GM19043 (cell line): ENCODE data around the gene SLC35B2.

ENCODE experiments used
- ATAC-seq: cut with Tn5 transposase; IDR thresholded peaks from one replicate; pipeline ENCODE4 v1.9.1; 2021; ENCODE audit warnings: low read depth; ENCODE audit not compliant: unreplicated experiment

SLC35B2 gene

DNA sequence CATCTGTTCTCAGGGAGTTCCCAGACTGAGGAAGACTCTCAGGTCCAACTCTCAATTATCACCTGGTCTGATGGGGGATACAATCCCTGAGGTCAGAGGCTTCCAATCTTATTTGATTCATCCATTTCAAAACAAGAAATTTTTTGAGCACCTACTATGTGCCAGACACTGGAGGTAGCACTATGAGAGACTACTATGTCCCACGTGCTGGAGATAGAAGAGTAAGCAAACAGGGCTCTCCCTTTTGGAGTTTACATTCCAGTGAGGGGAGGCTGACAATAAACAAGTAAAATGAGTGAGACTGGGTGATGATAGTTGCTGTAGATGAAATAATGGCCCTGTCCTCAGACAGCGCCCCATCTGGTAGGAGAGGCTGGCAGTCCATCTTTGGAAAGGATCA lies 29.4 kb upstream of the SLC35B2 start:
- no peak for ATAC-seq

- ATAC-seq: no peak
Measured at GRCh38 chr6:44286285-44286565, 28.9 kb upstream of the SLC35B2 start.

DNA sequence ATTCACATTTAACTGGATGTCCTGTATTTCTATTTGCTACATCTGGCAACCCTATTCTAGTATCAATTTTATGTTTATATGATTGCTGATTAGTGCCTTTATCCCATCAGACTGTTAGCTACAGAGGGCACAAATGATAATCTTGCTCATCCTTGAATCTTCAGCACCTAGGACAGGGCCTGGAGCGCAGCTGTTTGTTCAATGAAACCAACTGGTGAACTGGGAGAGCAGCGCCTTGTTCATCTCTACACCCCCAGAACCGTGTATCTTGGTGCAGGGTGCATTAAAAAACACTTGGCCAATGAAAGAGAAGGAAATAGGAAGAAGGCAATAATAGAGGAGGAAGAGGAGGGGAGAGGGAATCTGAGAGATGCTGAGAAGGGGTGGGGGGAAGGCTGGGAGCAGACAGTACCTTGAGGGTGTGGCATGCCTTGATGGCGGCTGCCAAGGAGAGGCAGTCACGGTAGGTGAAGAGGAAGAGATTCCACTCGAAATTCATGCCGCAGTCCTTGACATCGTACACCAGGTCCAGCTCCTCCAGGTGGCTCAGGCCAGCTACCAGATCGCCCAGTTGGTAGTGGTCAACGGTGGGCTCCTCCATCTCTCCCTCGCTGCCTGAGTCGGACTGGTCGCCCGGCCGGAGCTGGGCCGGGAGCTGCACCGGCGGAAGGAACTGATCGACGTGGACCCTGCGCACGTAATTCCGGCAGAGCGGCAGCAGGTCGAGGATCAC lies 28.4 kb upstream of the SLC35B2 start:
- ATAC-seq: no peak

DNA sequence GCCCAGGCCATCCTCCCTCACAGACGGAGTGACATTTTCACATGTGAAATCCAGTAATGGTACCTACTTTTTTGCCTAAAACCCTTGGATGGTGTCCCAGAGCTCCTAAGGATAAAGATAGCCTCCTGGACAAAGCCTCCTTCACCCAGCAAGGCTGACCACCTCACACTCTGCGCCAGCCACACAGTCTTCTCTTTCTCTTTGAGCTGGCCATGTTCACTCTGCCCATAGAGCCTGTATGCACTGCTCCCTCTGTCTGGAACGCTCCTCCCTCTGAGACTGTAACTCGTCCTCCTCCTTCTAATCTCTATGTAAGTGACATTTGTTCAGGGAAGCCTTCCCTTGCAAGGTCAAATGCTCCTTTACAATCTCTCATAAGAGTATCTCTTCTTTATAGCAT lies 27.5 kb upstream of the SLC35B2 start:
- ATAC-seq: no peak

DNA sequence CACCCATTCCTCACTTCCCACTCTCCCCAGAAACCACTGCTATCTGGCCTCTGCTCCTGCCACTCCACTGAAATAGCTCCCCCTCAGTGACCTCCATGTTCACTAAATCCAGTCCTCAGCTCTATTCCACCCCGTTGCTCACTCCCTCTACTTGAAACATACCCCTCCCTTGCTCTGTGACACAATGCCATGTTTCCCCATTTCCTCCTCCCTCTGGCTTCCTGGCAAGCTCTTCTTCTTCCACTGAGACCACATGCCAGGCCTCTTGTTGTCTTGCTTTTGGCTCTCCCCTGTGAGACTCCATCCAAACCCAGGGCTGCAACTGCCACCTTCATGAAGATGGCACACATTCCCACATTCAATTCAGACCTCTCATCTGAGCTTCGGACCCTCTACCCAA lies 26.8 kb upstream of the SLC35B2 start:
- ATAC-seq: no peak

DNA sequence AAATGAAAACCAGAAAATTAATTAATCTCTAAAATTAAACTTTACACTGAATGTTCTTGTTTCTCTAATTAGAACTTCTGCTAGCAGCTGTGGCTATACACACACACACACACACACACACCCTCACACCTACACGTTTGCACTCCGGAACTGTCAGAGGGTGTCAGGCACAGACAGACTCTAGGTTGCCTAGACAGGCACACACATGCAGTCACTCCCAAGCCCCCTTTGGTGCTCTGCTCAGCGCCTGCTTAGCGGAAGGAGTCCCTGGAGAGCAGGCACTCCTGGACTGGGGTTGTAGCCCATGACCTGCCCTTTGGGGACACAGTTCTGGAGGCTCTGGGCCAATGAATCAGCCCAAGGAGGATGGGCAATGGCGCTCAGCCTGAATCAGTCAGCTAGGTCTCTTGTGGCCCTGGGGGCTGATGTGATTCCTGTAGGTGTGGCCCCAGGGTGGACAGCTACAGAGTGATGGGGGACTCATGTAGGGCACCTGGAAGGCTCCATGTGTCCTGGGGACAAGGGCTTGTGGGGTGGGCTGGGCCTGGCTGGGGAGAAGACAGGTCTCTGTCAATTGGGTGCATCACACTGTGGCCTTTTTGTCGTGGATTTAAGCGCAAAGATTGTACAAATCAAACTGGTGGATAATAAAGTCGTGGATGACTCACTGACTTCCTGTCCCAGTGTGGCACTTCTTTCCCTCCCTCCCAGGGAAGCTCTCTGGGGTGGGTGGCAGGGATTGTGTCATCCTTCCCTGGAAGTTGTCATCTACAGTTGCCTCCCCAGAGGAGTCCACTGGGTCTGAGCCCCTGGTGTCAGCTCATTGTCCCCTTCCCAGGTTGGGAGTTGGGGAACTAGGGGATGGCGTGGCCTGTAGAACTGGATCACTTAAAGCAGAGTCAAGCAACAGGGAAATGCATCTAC lies 21.7 kb upstream of the SLC35B2 start:
- no peak for ATAC-seq

DNA sequence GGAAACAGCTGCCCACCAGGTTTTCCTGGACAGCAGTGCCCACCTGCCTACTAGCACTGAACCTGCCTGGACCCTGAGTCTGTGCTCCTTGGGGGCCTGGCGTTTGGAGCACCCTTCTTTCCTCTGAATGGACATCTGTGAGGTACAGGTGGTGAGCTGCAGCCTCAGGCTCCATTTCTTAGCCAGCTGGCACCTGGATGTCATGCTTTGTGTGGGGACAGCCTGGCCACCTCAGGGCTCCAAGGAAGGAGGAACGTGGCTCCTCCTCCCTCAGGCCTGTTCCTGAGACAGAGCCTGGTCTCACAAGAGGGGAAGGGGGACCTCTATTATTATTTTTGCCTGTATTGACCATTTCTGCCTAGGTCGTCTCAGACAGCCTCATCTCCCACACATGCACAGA lies 21.0 kb upstream of the SLC35B2 start:
- ATAC-seq: no peak

DNA sequence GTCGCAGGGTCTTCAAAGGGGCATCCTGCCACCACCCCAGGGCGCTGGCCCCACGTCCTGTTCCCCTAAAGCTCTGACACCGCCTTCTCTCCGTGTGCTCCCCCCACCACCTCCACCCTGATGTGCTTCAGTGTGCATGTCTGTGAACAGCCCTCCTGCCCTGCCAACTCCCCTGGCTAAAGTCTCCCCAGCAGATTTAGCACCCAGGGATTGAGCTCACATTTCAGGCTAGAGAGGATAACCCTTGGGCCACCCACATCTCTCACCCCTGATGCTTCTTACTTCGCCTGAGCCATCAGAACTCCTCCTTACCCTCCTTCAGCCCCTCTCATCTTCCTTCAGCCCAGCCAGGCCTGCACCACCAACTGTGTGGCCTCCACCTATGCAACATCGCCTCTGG lies 20.4 kb upstream of the SLC35B2 start:
- ATAC-seq: no peak

DNA sequence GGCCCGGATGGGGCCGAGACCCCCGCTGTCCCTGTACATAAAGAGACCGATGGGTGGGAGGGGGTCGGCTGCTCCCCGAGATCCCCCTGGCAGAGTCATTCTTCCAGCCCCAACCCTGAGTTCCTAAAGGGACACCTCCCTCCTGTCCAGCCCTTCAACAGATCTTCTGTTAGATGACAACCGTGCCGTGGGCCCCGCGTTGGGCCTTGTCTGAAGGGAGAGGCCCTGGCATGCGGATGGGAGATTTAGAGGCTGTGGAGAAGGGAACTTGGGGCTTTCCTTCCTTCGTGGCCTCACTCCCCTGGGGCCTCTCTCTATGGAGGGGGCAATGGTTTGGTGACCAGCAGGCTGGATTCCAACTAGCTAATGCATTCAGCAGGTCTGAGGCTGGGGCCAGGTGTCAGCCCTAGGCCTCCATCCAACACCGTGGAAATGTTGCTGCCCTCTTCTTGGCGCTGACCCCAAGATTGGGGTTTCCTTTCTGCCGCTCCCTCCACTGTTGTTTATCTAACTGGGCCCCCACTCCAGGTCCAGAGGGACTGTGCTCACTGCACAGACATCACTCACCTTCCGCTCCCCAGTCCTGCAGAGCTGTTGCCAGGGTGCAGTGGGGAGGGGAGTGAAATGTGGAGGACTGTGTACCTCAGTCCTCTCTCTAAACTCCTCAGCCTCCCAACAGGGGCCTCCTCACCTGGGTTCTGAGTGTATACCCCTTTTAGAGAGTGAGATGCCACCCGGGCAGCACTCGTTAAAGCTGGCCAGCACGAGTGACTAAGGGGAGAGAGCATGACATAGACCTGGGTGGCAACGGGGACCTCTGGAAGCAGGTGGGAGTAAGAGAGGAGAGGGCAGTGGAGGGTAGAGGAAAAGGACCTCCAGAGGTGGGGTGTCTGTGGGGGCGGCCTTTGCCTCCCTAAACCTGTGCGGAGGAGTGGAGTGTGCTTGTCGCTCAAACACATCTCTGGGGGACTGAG lies 19.6 kb upstream of the SLC35B2 start:
- no peak for ATAC-seq

DNA sequence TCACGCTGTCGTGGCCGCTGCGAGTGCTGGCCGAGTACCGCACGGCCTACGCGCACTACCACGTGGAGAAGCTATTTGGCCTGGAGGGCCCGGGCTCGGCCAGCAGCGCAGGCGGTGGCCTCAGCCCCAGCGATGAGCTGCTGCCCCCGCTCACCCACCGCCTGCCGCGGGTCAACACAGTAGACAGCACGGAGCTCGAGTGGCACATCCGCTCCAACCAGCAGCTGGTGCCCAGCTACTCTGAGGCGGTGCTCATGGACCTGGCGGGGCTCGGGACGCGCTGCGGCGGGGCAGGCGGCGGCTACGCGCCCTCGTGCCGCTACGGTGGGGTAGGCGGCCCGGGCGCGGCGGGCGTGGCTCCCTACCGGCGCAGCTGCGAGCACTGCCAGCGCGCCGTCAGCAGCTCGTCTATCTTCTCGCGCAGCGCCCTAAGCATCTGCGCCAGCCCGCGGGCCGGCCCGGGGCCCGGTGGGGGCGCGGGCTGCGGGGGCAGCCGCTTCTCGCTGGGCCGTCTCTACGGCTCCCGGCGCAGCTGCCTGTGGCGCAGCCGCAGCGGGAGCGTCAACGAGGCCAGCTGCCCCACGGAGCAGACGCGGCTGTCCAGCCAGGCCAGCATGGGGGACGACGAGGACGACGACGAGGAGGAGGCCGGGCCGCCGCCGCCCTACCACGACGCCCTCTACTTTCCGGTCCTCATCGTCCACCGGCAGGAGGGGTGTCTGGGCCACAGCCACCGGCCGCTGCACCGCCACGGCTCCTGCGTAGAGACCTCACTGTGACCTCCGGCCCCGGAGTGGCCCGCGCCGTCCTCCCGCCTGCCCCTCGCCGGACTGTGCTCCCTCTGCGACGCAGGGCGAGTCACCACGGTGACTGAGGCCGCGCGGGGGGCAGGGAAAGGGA lies 18.7 kb upstream of the SLC35B2 start:
- no peak for ATAC-seq

GRCh38 chr6:44275271-44275748 lies 18.0 kb upstream of the SLC35B2 start:
- no peak for ATAC-seq

DNA sequence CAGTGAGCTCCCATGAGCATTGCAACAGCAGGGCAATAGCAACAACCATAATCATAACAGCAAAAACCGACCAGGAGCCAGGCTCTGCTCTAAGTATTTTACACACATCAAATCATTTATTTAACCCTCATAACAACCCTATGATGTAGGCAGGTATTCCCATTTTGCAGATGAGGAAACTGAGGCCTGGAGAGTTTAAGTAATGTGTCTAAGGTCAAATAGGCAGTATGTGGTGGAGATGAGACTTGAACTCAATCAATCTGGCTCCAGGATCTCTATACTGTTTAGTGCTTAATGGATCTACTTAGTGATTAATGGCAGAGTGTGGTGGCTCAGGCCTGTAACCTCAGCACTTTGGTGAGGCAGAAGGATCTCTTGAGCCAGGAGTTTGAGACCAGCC lies 16.3 kb upstream of the SLC35B2 start:
- no peak for ATAC-seq

GRCh38 chr6:44272999-44273566 lies 15.8 kb upstream of the SLC35B2 start:
- no peak for ATAC-seq

DNA sequence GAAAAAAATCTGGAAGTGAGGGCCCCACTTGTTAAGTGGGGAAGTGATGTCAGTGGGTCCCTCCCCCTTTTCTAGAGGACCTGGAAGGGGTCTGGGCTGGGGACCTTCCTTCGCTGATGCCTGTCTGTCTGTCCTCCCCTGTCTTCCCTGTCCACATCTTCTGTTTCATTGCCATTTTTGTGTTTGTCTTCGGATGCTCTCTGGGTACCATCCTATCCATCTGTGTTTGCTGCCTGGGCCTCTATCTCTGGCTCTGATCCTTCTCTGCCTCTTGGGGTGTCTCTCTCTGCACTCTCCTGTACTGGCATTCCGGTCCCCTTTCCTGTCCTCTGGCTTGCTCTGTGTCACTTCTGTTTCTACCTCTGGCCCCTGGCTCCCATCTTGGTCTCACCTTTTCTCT lies 15.2 kb upstream of the SLC35B2 start:
- no peak for ATAC-seq

- no peak for ATAC-seq
Measured at GRCh38 chr6:44271914-44272313, 14.6 kb upstream of the SLC35B2 start.

- ATAC-seq: no peak
Measured at GRCh38 chr6:44271406-44271723, 14.0 kb upstream of the SLC35B2 start.

GRCh38 chr6:44270526-44271405 lies 13.4 kb upstream of the SLC35B2 start:
- ATAC-seq: no peak

DNA sequence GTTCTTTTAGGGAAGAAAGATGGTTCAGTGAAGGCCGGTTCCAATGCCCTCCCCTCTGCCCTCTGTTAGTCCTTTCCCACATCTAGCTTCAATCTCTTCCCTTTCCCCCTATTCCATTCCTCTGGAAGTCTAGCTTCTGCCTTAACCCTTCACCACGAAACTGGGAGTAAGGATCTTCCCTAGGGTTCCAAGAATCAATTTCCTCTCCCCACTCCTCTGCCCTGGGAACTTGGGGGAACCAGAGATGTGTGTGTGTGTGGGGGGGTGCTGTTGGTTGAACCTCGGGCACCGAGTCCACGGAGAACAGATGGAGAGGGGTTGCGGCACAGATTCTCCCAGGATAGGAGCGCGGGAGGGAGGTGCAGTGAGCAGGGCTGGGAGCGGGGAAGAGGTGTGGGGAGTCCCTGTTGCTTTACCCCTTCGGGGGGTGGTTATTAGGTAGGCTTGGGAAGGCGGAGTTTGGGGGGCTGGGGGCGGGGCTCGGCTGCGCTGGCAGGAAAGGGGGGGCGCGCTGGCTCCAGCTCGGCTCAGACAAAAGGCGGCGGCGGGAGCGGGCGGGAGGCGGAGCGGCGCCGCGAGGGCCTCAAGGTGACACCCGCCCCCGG lies 12.7 kb upstream of the SLC35B2 start, which contains the start of gene TMEM151B:
TMEM151B (plus strand) TSS at position 530 of the 605 bp plus-strand sequence. CDS start 293 bp downstream, outside the sequence.
- ATAC-seq: no peak
